BLaER1 treated with 17β-estradiol and CSF1 and Interleukin-3, amounts not matched to agents 10 nM and 100 nM (cell line): Measurements from ENCODE around the gene ESR1.
A peak's percentile ranks its signal among the peaks of the same experiment; 100 is the strongest.

Experiments used
- H3K27ac ChIP-seq, 11 experiments: shearing (Covaris generic); formaldehyde crosslinking; 2 replicates each; pipeline ENCODE4 v1.8.1; 2022
- H3K27me3 ChIP-seq, 11 experiments: shearing (Covaris generic); formaldehyde crosslinking; 2 replicates each; pipeline ENCODE4 v1.8.1; 2022
- H3K36me3 ChIP-seq, 11 experiments: shearing (Covaris generic); formaldehyde crosslinking; 2 replicates each; pipeline ENCODE4 v1.8.1; 2022
- H3K4me1 ChIP-seq, 10 experiments: shearing (Covaris generic); formaldehyde crosslinking; 2 replicates each; pipeline ENCODE4 v1.8.1; 2022
- H3K4me2 ChIP-seq, 11 experiments: shearing (Covaris generic); formaldehyde crosslinking; 2 replicates each; pipeline ENCODE4 v1.8.1; 2022
- H3K4me3 ChIP-seq, 10 experiments: shearing (Covaris generic); formaldehyde crosslinking; 2 replicates each; pipeline ENCODE4 v1.8.1; 2022
- H3K9ac ChIP-seq, 11 experiments: shearing (Covaris generic); formaldehyde crosslinking; 2 replicates each; pipeline ENCODE4 v1.8.1; 2022
- H3K9me3 ChIP-seq, 11 experiments: shearing (Covaris generic); formaldehyde crosslinking; replicated peaks in 1 of 11; 2 replicates each; pipeline ENCODE4 v1.8.1; 2022
- H4K20me1 ChIP-seq, 11 experiments: shearing (Covaris generic); formaldehyde crosslinking; 2 replicates each; pipeline ENCODE4 v1.8.1; 2022
- Cebpa-rat ChIP-seq, 11 experiments: shearing (Covaris generic); IDR thresholded peaks; 2 replicates each; pipeline ENCODE4 v1.8.1; 2022

ESR1 gene

GRCh38 chr6:151807513-151808370 is at the start of gene ESR1:
ESR1 (plus strand) TSS chr6:151807682; CDS start chr6:151807913, 231 bp downstream.
- peaks cover 48 to 56% (median 51%) of the 10 kb centered on the region in 11 experiments for H3K27me3 ChIP-seq
- H3K9me3 ChIP-seq, result peaks cover 0 to 18% (median 12%) of the 10 kb centered on the region in 11 experiments; a peak in 12 of 22 replicates
- peak within 1 kb of the TSS; percentile 41 to 64 (median 56) for H3K4me3 ChIP-seq
- TF ChIP-seq Cebpa-rat (IDR thresholded peaks at IDR 0.05), result no peak
- peaks cover 0 to 16% (median 0%) of the 10 kb centered on the region in 11 experiments; a peak in 7 of 22 replicates for H4K20me1 ChIP-seq
- no peaks in the 10 kb centered on the region for H3K36me3 ChIP-seq
- H3K9ac ChIP-seq, result peak within 1 kb of the TSS in 8 of 11 experiments; percentile 2 to 60 (median 27); a peak in 12 of 22 replicates
- H3K4me1 ChIP-seq, result peaks cover 17 to 32% (median 23%) of the 10 kb centered on the region in 10 experiments
- peak within 1 kb of the TSS; percentile 89 to 99 (median 94) for H3K4me2 ChIP-seq
- H3K27ac ChIP-seq, result peak within 1 kb of the TSS in 1 of 11 experiments; percentile 32; a peak in 2 of 22 replicates

- no peak overlapping the region for H3K4me2 ChIP-seq
- no peak overlapping the region for H3K27ac ChIP-seq
Observed at GRCh38 chr6:151760486-151760885, 47.0 kb upstream of the ESR1 start.

GRCh38 chr6:151761851-151762250 is 45.6 kb upstream of the ESR1 start:
- H3K4me2 ChIP-seq, result no peak overlapping the region
- H3K36me3 ChIP-seq, result no peaks in the 10 kb centered on the region
- H3K27me3 ChIP-seq, result no peaks in the 10 kb centered on the region
- no peaks in the 10 kb centered on the region for H3K9me3 ChIP-seq
- H3K4me3 ChIP-seq, result no peak overlapping the region
- H3K4me1 ChIP-seq, result peaks cover 0 to 35% (median 0%) of the 10 kb centered on the region in 10 experiments; a peak in 7 of 20 replicates
- H4K20me1 ChIP-seq, result no peaks in the 10 kb centered on the region
- H3K9ac ChIP-seq, result no peak overlapping the region
- no peak overlapping the region for H3K27ac ChIP-seq
- no peak for TF ChIP-seq Cebpa-rat (IDR thresholded peaks at IDR 0.05)

More at GRCh38 chr6:151760486-151760885, 47.0 kb upstream of the ESR1 start:
- no peaks in the 10 kb centered on the region for H3K36me3 ChIP-seq
- TF ChIP-seq Cebpa-rat (IDR thresholded peaks at IDR 0.05), result no peak
- no peaks in the 10 kb centered on the region for H3K9me3 ChIP-seq
- H3K4me1 ChIP-seq, result peaks cover 0 to 35% (median 0%) of the 10 kb centered on the region in 10 experiments; a peak in 7 of 20 replicates
- H3K9ac ChIP-seq, result no peak overlapping the region
- no peak overlapping the region for H3K4me3 ChIP-seq
- no peaks in the 10 kb centered on the region for H3K27me3 ChIP-seq
- H4K20me1 ChIP-seq, result no peaks in the 10 kb centered on the region

- Histone ChIP-seq H4K20me1 (no peaks in the 10 kb centered on the region), H3K36me3 (no peaks in the 10 kb centered on the region), H3K4me2 (no peak overlapping the region), H3K4me1 (peaks cover 0 to 30% (median 0%) of the 10 kb centered on the region in 10 experiments; a peak in 7 of 20 replicates), H3K27me3 (no peaks in the 10 kb centered on the region), H3K27ac (no peak overlapping the region), H3K4me3 (no peak overlapping the region), H3K9ac (no peak overlapping the region), H3K9me3 (no peaks in the 10 kb centered on the region)
- TF ChIP-seq Cebpa-rat (IDR thresholded peaks at IDR 0.05), result no peak
Observed at GRCh38 chr6:151762817-151763216, 44.7 kb upstream of the ESR1 start.

GRCh38 chr6:151763303-151763702 is 44.2 kb upstream of the ESR1 start:
- Histone ChIP-seq H3K4me3 (no peak overlapping the region), H4K20me1 (no peaks in the 10 kb centered on the region), H3K9ac (no peak overlapping the region), H3K27me3 (no peaks in the 10 kb centered on the region), H3K36me3 (no peaks in the 10 kb centered on the region), H3K27ac (no peak overlapping the region), H3K4me2 (no peak overlapping the region), H3K9me3 (no peaks in the 10 kb centered on the region), H3K4me1 (peaks cover 0 to 25% (median 0%) of the 10 kb centered on the region in 10 experiments; a peak in 6 of 20 replicates)
- no peak for TF ChIP-seq Cebpa-rat (IDR thresholded peaks at IDR 0.05)

- Histone ChIP-seq H3K36me3 (no peaks in the 10 kb centered on the region), H3K9ac (no peak overlapping the region), H3K27ac (no peak overlapping the region), H3K4me1 (peaks cover 0 to 17% (median 0%) of the 10 kb centered on the region in 10 experiments; a peak in 5 of 20 replicates), H4K20me1 (no peaks in the 10 kb centered on the region), H3K4me3 (no peak overlapping the region), H3K4me2 (peak overlapping the region in 3 of 11 experiments; percentile 27 to 49 (median 47); a peak in 5 of 22 replicates), H3K27me3 (no peaks in the 10 kb centered on the region), H3K9me3 (no peaks in the 10 kb centered on the region)
- no peak for TF ChIP-seq Cebpa-rat (IDR thresholded peaks at IDR 0.05)
Observed at GRCh38 chr6:151763938-151764680, 43.4 kb upstream of the ESR1 start.

GRCh38 chr6:151765444-151765886 is 42.0 kb upstream of the ESR1 start:
- Histone ChIP-seq H3K4me3 (no peak overlapping the region), H3K4me1 (peaks cover 0 to 17% (median 0%) of the 10 kb centered on the region in 10 experiments; a peak in 5 of 20 replicates), H3K4me2 (no peak overlapping the region), H3K36me3 (no peaks in the 10 kb centered on the region), H3K27ac (no peak overlapping the region), H3K9me3 (no peaks in the 10 kb centered on the region), H3K27me3 (no peaks in the 10 kb centered on the region), H3K9ac (no peak overlapping the region), H4K20me1 (no peaks in the 10 kb centered on the region)
- TF ChIP-seq Cebpa-rat (IDR thresholded peaks at IDR 0.05), result no peak

- Histone ChIP-seq H3K4me3 (no peak overlapping the region), H3K27ac (no peak overlapping the region), H3K27me3 (no peaks in the 10 kb centered on the region), H3K4me1 (no peaks in the 10 kb centered on the region), H3K9ac (no peak overlapping the region), H3K36me3 (no peaks in the 10 kb centered on the region), H3K9me3 (no peaks in the 10 kb centered on the region), H3K4me2 (no peak overlapping the region), H4K20me1 (no peaks in the 10 kb centered on the region)
- no peak for TF ChIP-seq Cebpa-rat (IDR thresholded peaks at IDR 0.05)
Observed at GRCh38 chr6:151772446-151772845, 35.0 kb upstream of the ESR1 start.

- no peak for TF ChIP-seq Cebpa-rat (IDR thresholded peaks at IDR 0.05)
- Histone ChIP-seq H3K36me3 (no peaks in the 10 kb centered on the region), H3K4me1 (no peaks in the 10 kb centered on the region), H3K27me3 (no peaks in the 10 kb centered on the region), H4K20me1 (no peaks in the 10 kb centered on the region), H3K4me2 (no peak overlapping the region), H3K9me3 (no peaks in the 10 kb centered on the region), H3K27ac (no peak overlapping the region), H3K9ac (no peak overlapping the region), H3K4me3 (no peak overlapping the region)
Observed at GRCh38 chr6:151773382-151773781, 34.1 kb upstream of the ESR1 start.
